Measurements from ENCODE around the gene RUVBL1.

The RUVBL1 gene

DNA sequence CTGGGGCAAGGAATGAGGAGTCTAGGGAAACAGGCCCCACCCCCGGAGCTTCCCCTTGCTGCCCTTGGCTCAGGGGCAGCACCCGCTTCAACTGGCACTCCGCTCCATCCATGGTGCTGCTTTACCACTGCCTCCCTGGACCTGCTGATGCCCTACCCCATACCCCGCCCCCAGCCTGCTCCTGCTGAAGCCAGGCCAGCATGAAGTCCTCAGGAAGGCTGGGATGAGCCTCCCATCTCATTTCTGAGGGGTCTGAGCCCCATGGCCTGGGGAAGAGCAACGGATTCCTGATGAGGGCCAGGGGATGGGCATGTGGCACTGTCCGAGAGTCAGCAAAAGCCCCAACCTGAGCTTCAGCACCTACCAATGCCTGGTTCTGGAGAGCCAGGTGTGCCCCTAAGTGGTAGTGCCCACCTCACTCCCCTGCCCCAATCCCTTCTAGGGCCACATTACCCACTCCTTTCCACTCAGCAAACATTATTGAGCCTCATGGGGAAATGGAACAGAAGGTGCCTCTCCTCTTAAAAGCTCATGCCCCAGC lies 50.4 kb downstream of the RUVBL1 start:
- peaks cover 5 to 16% of the 10 kb centered on the region in 2 donors for H3K4me1 ChIP-seq (ENCODE audit: control insufficient read depth in 1 of 2, insufficient read depth in 2 of 2, low read length in 2 of 2)
- H3K27me3 ChIP-seq (ENCODE audit: low read depth, low read length): no peaks in the 10 kb centered on the region
- H3K27ac ChIP-seq (ENCODE audit: low read length): no peak overlapping the region
- no peak overlapping the region for H3K4me3 ChIP-seq (ENCODE audit: low read depth in 1 of 2, low read length in 2 of 2)
- peaks cover 39 to 47% of the 10 kb centered on the region in 2 donors for H3K36me3 ChIP-seq (ENCODE audit: control insufficient read depth in 1 of 2, insufficient read depth in 2 of 2, low read length in 2 of 2)
- no peaks in the 10 kb centered on the region for H3K9me3 ChIP-seq (ENCODE audit: control insufficient read depth in 1 of 2, low read length in 2 of 2)

DNA sequence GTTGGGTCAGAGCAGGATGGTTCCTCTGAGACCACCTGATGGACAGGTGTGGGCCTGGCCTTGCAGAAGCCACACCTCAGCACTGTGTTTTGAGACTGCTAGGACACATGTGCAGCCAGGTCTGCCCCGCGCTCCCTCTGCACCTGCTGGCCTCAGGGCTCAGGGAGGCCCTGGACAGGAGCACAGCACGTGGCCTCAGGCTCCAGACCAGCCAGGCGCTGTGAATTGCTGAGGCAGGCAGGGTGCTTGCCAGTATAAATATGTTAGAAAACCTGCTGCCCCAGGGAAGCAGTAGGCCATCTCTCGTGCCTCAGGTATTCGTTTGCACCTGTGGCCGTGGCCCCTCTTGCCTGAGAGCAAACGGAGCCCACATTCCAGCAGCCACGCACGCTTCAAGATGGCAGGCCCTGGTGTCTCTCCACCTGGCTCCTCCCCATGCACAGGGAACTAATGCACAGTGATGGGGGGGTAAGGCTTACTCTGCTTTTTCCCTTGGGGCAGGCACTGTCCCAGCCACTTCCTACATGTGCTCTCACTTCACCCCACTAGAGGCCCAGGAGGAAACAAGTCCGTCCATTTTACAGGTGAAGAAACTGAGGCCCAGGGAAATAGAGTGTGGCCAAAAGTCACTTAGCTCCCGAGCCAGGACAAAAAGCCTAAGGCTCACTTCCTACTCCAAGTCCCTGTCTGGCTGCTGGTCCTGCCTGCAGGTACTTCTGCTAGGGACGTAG lies 51.0 kb downstream of the RUVBL1 start:
- Histone ChIP-seq H3K27me3 (ENCODE audit: low read depth, low read length) (no peaks in the 10 kb centered on the region), H3K4me3 (ENCODE audit: low read depth in 1 of 2, low read length in 2 of 2) (no peak overlapping the region), H3K9me3 (ENCODE audit: control insufficient read depth in 1 of 2, low read length in 2 of 2) (no peaks in the 10 kb centered on the region), H3K36me3 (ENCODE audit: control insufficient read depth in 1 of 2, insufficient read depth in 2 of 2, low read length in 2 of 2) (peaks cover 46 to 53% of the 10 kb centered on the region in 2 donors), H3K4me1 (ENCODE audit: control insufficient read depth in 1 of 2, insufficient read depth in 2 of 2, low read length in 2 of 2) (peaks cover 5 to 16% of the 10 kb centered on the region in 2 donors), H3K27ac (ENCODE audit: low read length) (no peak overlapping the region)

DNA sequence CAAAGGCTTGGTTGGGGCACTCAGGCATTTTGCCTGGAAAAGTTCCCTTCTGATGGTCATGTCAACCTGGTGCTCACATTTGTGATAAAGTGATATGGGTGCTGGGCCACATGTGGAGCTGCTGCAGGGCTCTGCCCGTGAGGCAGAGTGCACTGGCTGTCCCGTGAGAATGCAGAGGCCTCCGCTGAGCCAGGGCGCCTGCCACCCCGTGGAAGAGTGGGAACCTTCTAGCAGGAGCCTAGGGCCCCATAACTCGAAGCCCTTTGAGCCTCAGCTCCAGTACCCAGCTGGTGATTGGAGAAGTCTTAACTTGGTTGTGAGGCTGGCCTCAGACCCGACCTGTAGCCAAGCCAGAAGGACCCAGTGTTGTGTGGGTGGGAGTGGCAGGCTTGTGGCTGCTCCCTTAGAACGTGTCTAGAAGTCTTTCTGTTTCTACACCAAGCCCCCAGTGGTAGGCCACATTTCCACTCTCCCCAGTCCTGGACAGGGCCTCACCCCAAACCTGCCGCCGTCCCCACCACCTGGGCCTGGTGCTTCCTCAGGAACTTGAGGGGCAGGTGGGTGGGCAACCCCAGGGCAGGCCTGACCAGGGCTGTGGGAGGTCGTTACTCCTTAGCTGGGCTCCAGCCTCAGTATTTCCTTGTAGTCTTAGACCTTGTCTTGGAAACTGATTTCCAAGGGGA lies 51.7 kb downstream of the RUVBL1 start:
- Histone ChIP-seq H3K4me3 (ENCODE audit: low read depth in 1 of 2, low read length in 2 of 2) (no peak overlapping the region), H3K36me3 (ENCODE audit: control insufficient read depth in 1 of 2, insufficient read depth in 2 of 2, low read length in 2 of 2) (peaks cover 53 to 60% of the 10 kb centered on the region in 2 donors), H3K4me1 (ENCODE audit: control insufficient read depth in 1 of 2, insufficient read depth in 2 of 2, low read length in 2 of 2) (peaks cover 5 to 16% of the 10 kb centered on the region in 2 donors), H3K27me3 (ENCODE audit: low read depth, low read length) (no peaks in the 10 kb centered on the region), H3K27ac (ENCODE audit: low read length) (no peak overlapping the region), H3K9me3 (ENCODE audit: control insufficient read depth in 1 of 2, low read length in 2 of 2) (no peaks in the 10 kb centered on the region)

DNA sequence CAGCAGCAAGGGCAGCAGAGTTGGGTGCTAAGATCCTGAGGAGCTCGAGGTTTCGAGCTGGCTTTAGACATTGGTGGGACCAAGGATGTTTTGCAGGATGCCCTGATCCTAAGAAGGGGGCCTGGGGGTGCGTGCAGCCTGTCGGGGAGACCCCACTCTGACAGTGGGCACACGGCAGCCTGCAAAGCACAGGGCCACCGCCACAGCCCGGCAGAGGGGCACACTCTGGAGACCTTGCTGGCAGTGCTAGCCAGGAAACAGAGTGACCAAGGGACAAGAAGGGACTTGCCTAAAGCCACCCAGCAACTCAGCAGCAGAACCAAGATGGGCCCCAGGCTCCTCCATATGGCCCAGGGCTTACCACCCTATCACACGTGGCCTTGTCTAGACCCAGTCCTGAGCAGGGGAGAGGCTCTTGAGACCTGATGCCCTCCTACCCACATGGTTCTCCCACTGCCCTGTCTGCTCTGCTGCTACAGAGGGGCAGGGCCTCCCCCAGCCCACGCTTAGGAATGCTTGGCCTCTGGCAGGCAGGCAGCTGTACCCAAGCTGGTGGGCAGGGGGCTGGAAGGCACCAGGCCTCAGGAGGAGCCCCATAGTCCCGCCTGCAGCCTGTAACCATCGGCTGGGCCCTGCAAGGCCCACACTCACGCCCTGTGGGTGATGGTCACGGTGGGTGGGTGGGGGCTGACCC lies 52.6 kb downstream of the RUVBL1 start:
- Histone ChIP-seq H3K9me3 (ENCODE audit: control insufficient read depth in 1 of 2, low read length in 2 of 2) (no peaks in the 10 kb centered on the region), H3K4me3 (ENCODE audit: low read depth in 1 of 2, low read length in 2 of 2) (no peak overlapping the region), H3K27me3 (ENCODE audit: low read depth, low read length) (no peaks in the 10 kb centered on the region), H3K4me1 (ENCODE audit: control insufficient read depth in 1 of 2, insufficient read depth in 2 of 2, low read length in 2 of 2) (peaks cover 5 to 8% of the 10 kb centered on the region in 2 donors), H3K27ac (ENCODE audit: low read length) (no peak overlapping the region), H3K36me3 (ENCODE audit: control insufficient read depth in 1 of 2, insufficient read depth in 2 of 2, low read length in 2 of 2) (peaks cover 58 to 69% of the 10 kb centered on the region in 2 donors)

DNA sequence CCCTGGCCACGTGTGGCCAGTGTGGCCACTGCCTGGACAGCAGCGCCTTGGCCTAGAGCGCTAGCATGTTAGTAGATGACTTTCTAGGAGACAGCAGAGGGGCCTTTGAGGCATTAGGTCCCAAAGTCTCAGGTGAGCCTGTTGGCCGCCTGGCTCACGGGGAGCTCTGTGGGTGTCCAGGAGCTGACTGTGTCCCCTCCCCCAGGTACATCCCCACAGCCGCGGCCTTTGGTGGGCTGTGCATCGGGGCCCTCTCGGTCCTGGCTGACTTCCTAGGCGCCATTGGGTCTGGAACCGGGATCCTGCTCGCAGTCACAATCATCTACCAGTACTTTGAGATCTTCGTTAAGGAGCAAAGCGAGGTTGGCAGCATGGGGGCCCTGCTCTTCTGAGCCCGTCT lies 54.3 kb downstream of the RUVBL1 start:
- Histone ChIP-seq H3K4me1 (ENCODE audit: control insufficient read depth in 1 of 2, insufficient read depth in 2 of 2, low read length in 2 of 2) (no peaks in the 10 kb centered on the region), H3K27me3 (ENCODE audit: low read depth, low read length) (no peaks in the 10 kb centered on the region), H3K9me3 (ENCODE audit: control insufficient read depth in 1 of 2, low read length in 2 of 2) (no peaks in the 10 kb centered on the region), H3K4me3 (ENCODE audit: low read depth in 1 of 2, low read length in 2 of 2) (no peak overlapping the region), H3K36me3 (ENCODE audit: control insufficient read depth in 1 of 2, insufficient read depth in 2 of 2, low read length in 2 of 2) (peaks cover 71 to 84% of the 10 kb centered on the region in 2 donors), H3K27ac (ENCODE audit: low read length) (no peak overlapping the region)

DNA sequence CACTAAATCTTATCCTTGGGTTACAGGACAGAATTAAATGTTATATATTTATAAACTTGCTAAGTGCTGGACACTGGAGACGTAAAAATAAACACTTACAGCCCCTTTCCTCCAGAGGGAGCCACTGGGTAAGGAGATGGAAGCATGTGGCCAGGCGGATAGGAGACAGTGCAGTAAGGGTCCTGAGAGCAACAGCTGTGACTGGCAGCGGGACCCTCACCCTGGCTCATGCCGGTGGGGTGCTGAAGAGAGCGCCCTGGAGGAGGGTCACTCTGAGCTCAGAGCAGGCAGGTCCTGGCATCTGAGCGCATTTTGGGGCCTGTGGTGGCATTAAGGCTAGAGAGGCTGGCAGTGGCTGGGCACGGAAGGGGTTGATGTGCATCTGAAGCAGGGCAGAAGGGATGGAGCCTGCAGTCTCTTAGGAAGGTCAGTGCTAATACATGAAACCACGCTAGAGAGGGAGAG lies 55.4 kb downstream of the RUVBL1 start:
- no peaks in the 10 kb centered on the region for H3K27me3 ChIP-seq (ENCODE audit: low read depth, low read length)
- H3K4me1 ChIP-seq (ENCODE audit: control insufficient read depth in 1 of 2, insufficient read depth in 2 of 2, low read length in 2 of 2): no peaks in the 10 kb centered on the region
- no peaks in the 10 kb centered on the region for H3K9me3 ChIP-seq (ENCODE audit: control insufficient read depth in 1 of 2, low read length in 2 of 2)
- H3K36me3 ChIP-seq (ENCODE audit: control insufficient read depth in 1 of 2, insufficient read depth in 2 of 2, low read length in 2 of 2): peaks cover 72 to 93% of the 10 kb centered on the region in 2 donors
- no peak overlapping the region for H3K4me3 ChIP-seq (ENCODE audit: low read depth in 1 of 2, low read length in 2 of 2)
- no peak overlapping the region for H3K27ac ChIP-seq (ENCODE audit: low read length)

DNA sequence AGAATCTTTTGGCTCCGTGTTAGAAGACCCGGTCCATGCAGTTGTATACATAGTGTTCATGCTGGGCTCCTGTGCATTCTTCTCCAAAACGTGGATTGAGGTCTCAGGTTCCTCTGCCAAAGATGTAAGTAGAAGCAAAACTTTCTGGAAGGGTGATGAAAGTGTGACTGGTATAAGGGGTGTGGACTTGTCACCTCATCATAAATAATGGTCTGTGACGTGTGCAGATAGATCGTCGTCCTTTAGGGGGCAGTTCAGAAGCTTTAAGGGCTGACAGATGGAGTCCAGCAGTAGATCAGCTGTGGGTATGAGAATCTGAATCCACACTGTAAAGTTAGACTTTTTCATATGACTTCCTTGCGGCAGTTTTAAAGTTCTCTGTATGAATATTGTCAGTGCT lies 56.1 kb downstream of the RUVBL1 start:
- Histone ChIP-seq H3K27ac (ENCODE audit: low read length) (no peak overlapping the region), H3K36me3 (ENCODE audit: control insufficient read depth in 1 of 2, insufficient read depth in 2 of 2, low read length in 2 of 2) (peaks cover 74 to 91% of the 10 kb centered on the region in 2 donors)

DNA sequence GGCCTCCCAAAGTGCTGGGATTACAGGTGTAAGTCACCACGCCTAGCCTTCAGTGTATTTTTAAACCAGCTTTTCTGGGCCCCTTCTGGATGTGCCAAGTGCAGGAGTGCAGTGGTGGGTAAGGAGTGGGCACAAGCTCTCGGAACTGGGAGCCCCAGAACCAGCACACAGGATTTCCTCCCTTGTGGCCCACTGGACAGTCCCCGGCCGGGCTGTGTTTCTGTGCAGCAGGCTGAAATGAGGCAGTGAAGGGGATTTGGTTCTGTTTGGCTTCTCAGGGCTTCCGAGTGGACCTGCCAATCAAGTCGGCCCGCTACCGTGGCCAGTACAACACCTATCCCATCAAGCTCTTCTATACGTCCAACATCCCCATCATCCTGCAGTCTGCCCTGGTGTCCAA lies 56.9 kb downstream of the RUVBL1 start:
- Histone ChIP-seq H3K9me3 (ENCODE audit: control insufficient read depth in 1 of 2, low read length in 2 of 2) (no peaks in the 10 kb centered on the region), H3K36me3 (ENCODE audit: control insufficient read depth in 1 of 2, insufficient read depth in 2 of 2, low read length in 2 of 2) (peaks cover 74 to 91% of the 10 kb centered on the region in 2 donors), H3K4me3 (ENCODE audit: low read depth in 1 of 2, low read length in 2 of 2) (no peak overlapping the region)

More for the DNA sequence above, 56.1 kb downstream of the RUVBL1 start:
- Histone ChIP-seq H3K4me1 (ENCODE audit: control insufficient read depth in 1 of 2, insufficient read depth in 2 of 2, low read length in 2 of 2) (no peaks in the 10 kb centered on the region), H3K9me3 (ENCODE audit: control insufficient read depth in 1 of 2, low read length in 2 of 2) (no peaks in the 10 kb centered on the region), H3K4me3 (ENCODE audit: low read depth in 1 of 2, low read length in 2 of 2) (no peak overlapping the region), H3K27me3 (ENCODE audit: low read depth, low read length) (no peaks in the 10 kb centered on the region)

DNA sequence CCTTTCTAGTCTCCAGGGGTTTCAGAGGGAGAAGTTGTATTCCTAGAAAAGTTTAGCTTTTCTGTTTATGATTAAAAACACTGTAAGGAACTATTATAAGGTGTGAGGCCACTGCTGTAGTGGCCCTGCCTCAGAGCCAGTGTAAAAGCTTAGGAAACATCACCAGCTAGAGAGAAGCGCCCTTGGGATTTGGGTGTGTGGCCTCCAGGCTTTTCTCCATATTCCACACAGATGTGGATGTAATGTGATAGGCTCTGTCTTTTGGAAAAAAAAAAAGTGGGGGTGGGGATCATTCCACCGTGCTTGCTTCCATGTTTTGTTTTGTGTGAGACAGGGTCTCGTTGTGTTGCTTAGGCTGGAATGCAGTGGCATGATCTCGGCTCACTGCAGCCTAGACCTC lies 57.5 kb downstream of the RUVBL1 start:
- Histone ChIP-seq H3K27ac (ENCODE audit: low read length) (no peak overlapping the region), H3K36me3 (ENCODE audit: control insufficient read depth in 1 of 2, insufficient read depth in 2 of 2, low read length in 2 of 2) (peaks cover 79 to 91% of the 10 kb centered on the region in 2 donors), H3K4me3 (ENCODE audit: low read depth in 1 of 2, low read length in 2 of 2) (no peak overlapping the region), H3K9me3 (ENCODE audit: control insufficient read depth in 1 of 2, low read length in 2 of 2) (no peaks in the 10 kb centered on the region), H3K27me3 (ENCODE audit: low read depth, low read length) (no peaks in the 10 kb centered on the region), H3K4me1 (ENCODE audit: control insufficient read depth in 1 of 2, insufficient read depth in 2 of 2, low read length in 2 of 2) (no peaks in the 10 kb centered on the region)

More for the DNA sequence above, 56.9 kb downstream of the RUVBL1 start:
- Histone ChIP-seq H3K4me1 (ENCODE audit: control insufficient read depth in 1 of 2, insufficient read depth in 2 of 2, low read length in 2 of 2) (no peaks in the 10 kb centered on the region), H3K27me3 (ENCODE audit: low read depth, low read length) (no peaks in the 10 kb centered on the region), H3K27ac (ENCODE audit: low read length) (no peak overlapping the region)

DNA sequence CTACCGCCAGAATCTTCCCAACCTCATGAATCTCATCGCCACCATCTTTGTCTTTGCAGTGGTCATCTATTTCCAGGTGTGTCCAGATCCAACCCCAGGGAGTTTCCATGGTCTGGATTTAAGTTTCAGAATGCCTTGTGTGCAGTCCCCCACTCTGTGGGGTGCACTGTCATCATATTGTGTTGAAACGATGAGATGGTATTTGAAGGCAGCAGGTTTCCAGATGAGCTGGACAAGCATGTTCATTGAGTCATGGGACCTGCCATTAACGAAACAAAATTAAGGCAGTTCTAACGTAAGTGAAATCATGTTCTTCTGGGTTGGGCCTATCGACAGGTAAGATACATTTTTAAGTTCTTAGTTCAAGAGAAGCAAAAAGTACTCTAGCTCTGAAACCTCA lies 58.6 kb downstream of the RUVBL1 start:
- Histone ChIP-seq H3K36me3 (ENCODE audit: control insufficient read depth in 1 of 2, insufficient read depth in 2 of 2, low read length in 2 of 2) (peaks cover 80 to 91% of the 10 kb centered on the region in 2 donors), H3K27me3 (ENCODE audit: low read depth, low read length) (no peaks in the 10 kb centered on the region), H3K27ac (ENCODE audit: low read length) (no peak overlapping the region), H3K4me1 (ENCODE audit: control insufficient read depth in 1 of 2, insufficient read depth in 2 of 2, low read length in 2 of 2) (no peaks in the 10 kb centered on the region), H3K4me3 (ENCODE audit: low read depth in 1 of 2, low read length in 2 of 2) (no peak overlapping the region), H3K9me3 (ENCODE audit: control insufficient read depth in 1 of 2, low read length in 2 of 2) (no peaks in the 10 kb centered on the region)

DNA sequence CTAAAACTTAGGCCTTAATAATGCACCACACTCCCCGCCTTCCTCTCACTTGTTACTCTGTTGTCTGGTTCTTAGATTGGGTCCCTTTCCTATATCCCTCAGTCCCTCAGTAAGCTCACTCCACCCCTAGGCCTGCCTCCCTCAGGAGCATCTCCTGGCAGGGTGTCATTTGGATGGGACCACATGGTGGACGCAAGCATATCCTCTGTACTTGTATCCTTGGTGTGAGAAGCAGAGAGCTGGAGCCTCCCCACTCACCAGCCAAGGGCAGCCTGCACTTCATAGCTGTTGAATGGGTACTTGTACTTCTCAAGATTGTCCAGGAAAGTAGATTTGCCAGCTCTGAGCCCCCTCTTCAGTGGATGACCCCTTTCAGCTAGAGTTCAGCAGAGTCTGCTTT lies 59.7 kb downstream of the RUVBL1 start:
- Histone ChIP-seq H3K4me1 (ENCODE audit: control insufficient read depth in 1 of 2, insufficient read depth in 2 of 2, low read length in 2 of 2) (no peaks in the 10 kb centered on the region), H3K4me3 (ENCODE audit: low read depth in 1 of 2, low read length in 2 of 2) (no peak overlapping the region), H3K27me3 (ENCODE audit: low read depth, low read length) (no peaks in the 10 kb centered on the region), H3K36me3 (ENCODE audit: control insufficient read depth in 1 of 2, insufficient read depth in 2 of 2, low read length in 2 of 2) (peaks cover 82 to 90% of the 10 kb centered on the region in 2 donors), H3K9me3 (ENCODE audit: control insufficient read depth in 1 of 2, low read length in 2 of 2) (no peaks in the 10 kb centered on the region), H3K27ac (ENCODE audit: low read length) (no peak overlapping the region)

All from muscle layer of duodenum (tissue), 2 donors.